Measurements from ENCODE around the gene AAK1. TPM values are rescaled to one million over a fixed set of nuclear protein-coding genes. Genes with fewer than 3 reads are reported as not detected.

The AAK1 gene
- polyA plus RNA-seq, 1 of the 3 experiments (the other 2 are of a cell fraction), result 13.4 TPM

- no peak for TF ChIP-seq TCF12 (IDR thresholded peaks at IDR 0.05)
- no peak for TF ChIP-seq NFIC (IDR thresholded peaks at IDR 0.05; ENCODE audit: borderline replicate concordance)
- TF ChIP-seq USF1 (IDR thresholded peaks at IDR 0.05; ENCODE audit: borderline replicate concordance, low read depth), result no peak
- TF ChIP-seq USF2 (IDR thresholded peaks at IDR 0.05; ENCODE audit: borderline replicate concordance, low read depth, low read length), result no peak
- no peak for TF ChIP-seq POLR2AphosphoS5 (IDR thresholded peaks at IDR 0.05; ENCODE audit: low read depth, low read length)
- TF ChIP-seq ELF1 (IDR thresholded peaks at IDR 0.05), result no peak
- TF ChIP-seq SMC3 (IDR thresholded peaks at IDR 0.05; ENCODE audit: low read depth, low read length), result no peak
- TF ChIP-seq RCOR1 (IDR thresholded peaks at IDR 0.05; ENCODE audit: low read length), result no peak
- TF ChIP-seq PBX3 (IDR thresholded peaks at IDR 0.05), result no peak
- no peak for TF ChIP-seq TEAD4 (IDR thresholded peaks at IDR 0.05; ENCODE audit: borderline replicate concordance, insufficient read depth)
- no peak for TF ChIP-seq REST (IDR thresholded peaks at IDR 0.05; ENCODE audit: low read depth, low read length)
- TF ChIP-seq RXRA (IDR thresholded peaks at IDR 0.05; ENCODE audit: borderline replicate concordance, low read depth), result no peak
- TF ChIP-seq MEF2A (IDR thresholded peaks at IDR 0.05; ENCODE audit: borderline replicate concordance, low read depth), result no peak
- TF ChIP-seq FOSL2 (IDR thresholded peaks at IDR 0.05; ENCODE audit: borderline replicate concordance, low read depth), result no peak
- TF ChIP-seq RAD21 (IDR thresholded peaks at IDR 0.05; ENCODE audit: low read length), result no peak
- no peak for TF ChIP-seq CTCF (IDR thresholded peaks at IDR 0.05)
- no peak for TF ChIP-seq YY1 (IDR thresholded peaks at IDR 0.05; ENCODE audit: low read depth)
- TF ChIP-seq FOXM1 (IDR thresholded peaks at IDR 0.05; ENCODE audit: low read depth), result no peak
- TF ChIP-seq ZBTB33 (IDR thresholded peaks at IDR 0.05; ENCODE audit: borderline replicate concordance, low read depth), result no peak
- 98% methylated on average over 6 of the region's 6 CpGs for WGBS (ENCODE audit: low lambda C conversion rate)
- Histone ChIP-seq H2AFZ (ENCODE audit: low read depth) (no peak overlapping the region), H3K4me2 (no peak overlapping the region), H3K9ac (no peak overlapping the region), H3K36me3 (replicated peaks in 1 of 2; ENCODE audit: control insufficient read depth in 1 of 2, insufficient read depth in 2 of 2, low read length in 1 of 2) (peaks cover 19 to 28% of the 10 kb centered on the region in 2 experiments), H3K79me2 (ENCODE audit: insufficient read depth) (no peaks in the 10 kb centered on the region), H3K4me1 (ENCODE audit: control insufficient read depth in 1 of 2, insufficient read depth in 2 of 2, low read depth in 1 of 2, low read length in 1 of 2) (peaks cover 0 to 14% of the 10 kb centered on the region in 2 experiments; a peak in 1 of 4 replicates), H3K4me3 (ENCODE audit: low read depth in 2 of 2, low read length in 1 of 2) (no peak overlapping the region), H3F3A (replicated peaks; ENCODE audit: insufficient read depth) (no peaks in the 10 kb centered on the region), H3K27ac (ENCODE audit: low read depth in 2 of 2, low read length in 1 of 2) (no peak overlapping the region), H3K27me3 (ENCODE audit: insufficient read depth) (no peaks in the 10 kb centered on the region), H3K9me2 (no peaks in the 10 kb centered on the region), H4K20me1 (ENCODE audit: insufficient read depth) (no peaks in the 10 kb centered on the region), H3K9me3 (no peaks in the 10 kb centered on the region)
- CTCF ChIA-PET, result interaction anchor here (1.2 kb wide), 1 partner anchor 52 kb away, joined by 3 read pairs; the partner anchor contains the start of gene NFU1
- DNase-seq, result no peak
- POLR2A ChIA-PET, result no interaction called here
Measured at GRCh38 chr2:69489793-69490192, 153.7 kb downstream of the AAK1 start.
